Middle frontal gyrus (tissue), 1 donor: ENCODE results near the gene CMIP.
"Not testable (repeated sequence)": the region's sequence is repeated elsewhere in the genome, so short reads cannot be mapped to it uniquely, and the experiment has no call there.

ENCODE experiments used
- DNase-seq: peaks from one replicate; pipeline ENCODE4 v3.0.0-alpha.2; 2015; ENCODE audit warnings: low spot score; ENCODE audit errors: extremely low spot score

Gene CMIP

GRCh38 chr16:81444448-81445121, at the start of gene CMIP:
CMIP (plus strand) TSS chr16:81444808.
- DNase-seq = peak; percentile 71

- no peak for DNase-seq
These were observed 49.5 kb upstream of the CMIP start for GRCh38 chr16:81394966-81395655.

GRCh38 chr16:81397058-81397878, 47.3 kb upstream of the CMIP start:
- DNase-seq = no peak

GRCh38 chr16:81397879-81398520, 46.6 kb upstream of the CMIP start:
- DNase-seq = no peak

- DNase-seq = no peak
These were observed 44.7 kb upstream of the CMIP start for GRCh38 chr16:81399909-81400308.

- DNase-seq = no peak
These were observed 43.3 kb upstream of the CMIP start for GRCh38 chr16:81401035-81401950.

- DNase-seq = no peak
These were observed 41.4 kb upstream of the CMIP start for GRCh38 chr16:81403208-81403600.

- DNase-seq = peak; percentile 62
These were observed 40.8 kb upstream of the CMIP start for GRCh38 chr16:81403601-81404391.

- DNase-seq = not testable (repeated sequence)
These were observed 39.6 kb upstream of the CMIP start for GRCh38 chr16:81405002-81405401.

GRCh38 chr16:81405702-81406113, 38.9 kb upstream of the CMIP start:
- DNase-seq = no peak

- no peak for DNase-seq
These were observed 36.1 kb upstream of the CMIP start for GRCh38 chr16:81408409-81408950.

- no peak for DNase-seq
These were observed 35.5 kb upstream of the CMIP start for GRCh38 chr16:81409016-81409556.

- no peak for DNase-seq
These were observed 33.8 kb upstream of the CMIP start for GRCh38 chr16:81410643-81411293.

GRCh38 chr16:81413245-81413990, 31.2 kb upstream of the CMIP start:
- DNase-seq = no peak

GRCh38 chr16:81415751-81416150, 28.9 kb upstream of the CMIP start:
- DNase-seq = no peak

GRCh38 chr16:81416749-81417148, 27.9 kb upstream of the CMIP start:
- no peak for DNase-seq

GRCh38 chr16:81417210-81417609, 27.4 kb upstream of the CMIP start:
- no peak for DNase-seq

GRCh38 chr16:81419806-81420205, 24.8 kb upstream of the CMIP start:
- no peak for DNase-seq
